ENCODE results near the gene LTB. TPM values are rescaled to one million over a fixed set of nuclear protein-coding genes. Genes with fewer than 3 reads are reported as not detected.

LTB gene
- total and polyA plus RNA-seq, 2 of the 13 experiments (the other 11 are each of a cell fraction or from before 2014, with no cell fraction given): 0.09 to 0.22 TPM

GRCh38 chr6:31620586-31621319 lies 38.5 kb upstream of the LTB start, which contains the start of gene PRRC2A (continued):
- TF ChIP-seq, protein P1, sequence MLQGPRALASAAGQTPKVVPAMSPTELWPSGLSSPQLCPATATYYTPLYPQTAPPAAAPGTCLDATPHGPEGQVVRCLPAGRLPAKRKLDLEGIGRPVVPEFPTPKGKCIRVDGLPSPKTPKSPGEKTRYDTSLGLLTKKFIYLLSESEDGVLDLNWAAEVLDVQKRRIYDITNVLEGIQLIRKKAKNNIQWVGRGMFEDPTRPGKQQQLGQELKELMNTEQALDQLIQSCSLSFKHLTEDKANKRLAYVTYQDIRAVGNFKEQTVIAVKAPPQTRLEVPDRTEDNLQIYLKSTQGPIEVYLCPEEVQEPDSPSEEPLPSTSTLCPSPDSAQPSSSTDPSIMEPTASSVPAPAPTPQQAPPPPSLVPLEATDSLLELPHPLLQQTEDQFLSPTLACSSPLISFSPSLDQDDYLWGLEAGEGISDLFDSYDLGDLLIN (CRISPR knock-in tag; IDR thresholded peaks at IDR 0.05; ENCODE audit: borderline replicate concordance): no peak
- TF ChIP-seq RELA (CRISPR knock-in tag; IDR thresholded peaks at IDR 0.05) (no peak), ZNF256 (CRISPR knock-in tag; conservative IDR thresholded peaks at IDR 0.05) (no peak), ZNF780A (CRISPR knock-in tag; IDR thresholded peaks at IDR 0.05) (no peak), CC2D1A (CRISPR knock-in tag; IDR thresholded peaks at IDR 0.05) (no peak), ZNF614 (CRISPR knock-in tag; IDR thresholded peaks at IDR 0.05; ENCODE audit: borderline replicate concordance) (no peak; the same call in 1 of the 2 replicates), TAF1 (CRISPR knock-in tag; IDR thresholded peaks at IDR 0.05) (peak; percentile 78), ZNF629 (CRISPR knock-in tag; conservative IDR thresholded peaks at IDR 0.05) (no peak), ELF1 (CRISPR knock-in tag; IDR thresholded peaks at IDR 0.05) (no peak), FLYWCH1 (CRISPR knock-in tag; IDR thresholded peaks at IDR 0.05) (no peak), ZMYM2 (CRISPR knock-in tag; IDR thresholded peaks at IDR 0.05) (no peak), ZKSCAN5 (CRISPR knock-in tag; IDR thresholded peaks at IDR 0.05) (0 out of 2 replicates have a peak, but pooled peaks have one; percentile 27), TAF15 (IDR thresholded peaks at IDR 0.05; ENCODE audit: low read depth, low read length, poor library complexity, severe bottlenecking) (no peak), HNRNPL (IDR thresholded peaks at IDR 0.05; ENCODE audit: low read depth, low read length) (peak; percentile 53; the same call in 1 of the 2 replicates), GTF2F1 (IDR thresholded peaks at IDR 0.05; ENCODE audit: low read length) (no peak), ZNF777 (CRISPR knock-in tag; IDR thresholded peaks at IDR 0.05) (peak; percentile 65; the same call in 1 of the 2 replicates), HNRNPLL (IDR thresholded peaks at IDR 0.05; ENCODE audit: low read depth, low read length, poor library complexity, severe bottlenecking) (no peak), NR2C2 (CRISPR knock-in tag; IDR thresholded peaks at IDR 0.05; ENCODE audit: borderline replicate concordance) (no peak), PHB2 (IDR thresholded peaks at IDR 0.05; ENCODE audit: partially characterized antibody) (no peak), TEAD3 (CRISPR knock-in tag; optimal IDR thresholded peaks at IDR 0.05; ENCODE audit: borderline replicate concordance) (no peak), ZBTB1 (CRISPR knock-in tag; IDR thresholded peaks at IDR 0.05; ENCODE audit: borderline replicate concordance) (no peak; the same call in 1 of the 2 replicates)
- TF ChIP-seq, protein P2, sequence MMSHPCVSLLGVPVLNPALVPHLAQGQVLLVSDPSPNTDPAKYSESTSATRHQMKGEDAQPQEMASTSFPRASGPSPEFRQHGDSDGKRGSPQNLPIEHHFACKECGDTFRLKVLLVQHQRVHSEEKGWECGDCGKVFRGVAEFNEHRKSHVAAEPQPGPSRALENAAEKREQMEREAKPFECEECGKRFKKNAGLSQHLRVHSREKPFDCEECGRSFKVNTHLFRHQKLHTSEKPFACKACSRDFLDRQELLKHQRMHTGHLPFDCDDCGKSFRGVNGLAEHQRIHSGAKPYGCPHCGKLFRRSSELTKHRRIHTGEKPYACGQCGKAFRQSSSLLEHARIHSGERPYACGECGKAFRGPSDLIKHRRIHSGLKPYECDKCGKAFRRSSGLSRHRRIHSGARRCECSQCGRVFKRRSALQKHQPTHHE (CRISPR knock-in tag; IDR thresholded peaks at IDR 0.05; ENCODE audit: borderline replicate concordance): no peak
- TF ChIP-seq, protein P3, sequence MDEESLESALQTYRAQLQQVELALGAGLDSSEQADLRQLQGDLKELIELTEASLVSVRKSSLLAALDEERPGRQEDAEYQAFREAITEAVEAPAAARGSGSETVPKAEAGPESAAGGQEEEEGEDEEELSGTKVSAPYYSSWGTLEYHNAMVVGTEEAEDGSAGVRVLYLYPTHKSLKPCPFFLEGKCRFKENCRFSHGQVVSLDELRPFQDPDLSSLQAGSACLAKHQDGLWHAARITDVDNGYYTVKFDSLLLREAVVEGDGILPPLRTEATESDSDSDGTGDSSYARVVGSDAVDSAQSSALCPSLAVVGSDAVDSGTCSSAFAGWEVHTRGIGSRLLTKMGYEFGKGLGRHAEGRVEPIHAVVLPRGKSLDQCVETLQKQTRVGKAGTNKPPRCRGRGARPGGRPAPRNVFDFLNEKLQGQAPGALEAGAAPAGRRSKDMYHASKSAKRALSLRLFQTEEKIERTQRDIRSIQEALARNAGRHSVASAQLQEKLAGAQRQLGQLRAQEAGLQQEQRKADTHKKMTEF (CRISPR knock-in tag; IDR thresholded peaks at IDR 0.05): peak; percentile 93
- TF ChIP-seq, protein P4, sequence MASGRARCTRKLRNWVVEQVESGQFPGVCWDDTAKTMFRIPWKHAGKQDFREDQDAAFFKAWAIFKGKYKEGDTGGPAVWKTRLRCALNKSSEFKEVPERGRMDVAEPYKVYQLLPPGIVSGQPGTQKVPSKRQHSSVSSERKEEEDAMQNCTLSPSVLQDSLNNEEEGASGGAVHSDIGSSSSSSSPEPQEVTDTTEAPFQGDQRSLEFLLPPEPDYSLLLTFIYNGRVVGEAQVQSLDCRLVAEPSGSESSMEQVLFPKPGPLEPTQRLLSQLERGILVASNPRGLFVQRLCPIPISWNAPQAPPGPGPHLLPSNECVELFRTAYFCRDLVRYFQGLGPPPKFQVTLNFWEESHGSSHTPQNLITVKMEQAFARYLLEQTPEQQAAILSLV (CRISPR knock-in tag; IDR thresholded peaks at IDR 0.05; ENCODE audit: borderline replicate concordance): no peak; the same call in 1 of the 2 replicates
- TF ChIP-seq, protein P5, sequence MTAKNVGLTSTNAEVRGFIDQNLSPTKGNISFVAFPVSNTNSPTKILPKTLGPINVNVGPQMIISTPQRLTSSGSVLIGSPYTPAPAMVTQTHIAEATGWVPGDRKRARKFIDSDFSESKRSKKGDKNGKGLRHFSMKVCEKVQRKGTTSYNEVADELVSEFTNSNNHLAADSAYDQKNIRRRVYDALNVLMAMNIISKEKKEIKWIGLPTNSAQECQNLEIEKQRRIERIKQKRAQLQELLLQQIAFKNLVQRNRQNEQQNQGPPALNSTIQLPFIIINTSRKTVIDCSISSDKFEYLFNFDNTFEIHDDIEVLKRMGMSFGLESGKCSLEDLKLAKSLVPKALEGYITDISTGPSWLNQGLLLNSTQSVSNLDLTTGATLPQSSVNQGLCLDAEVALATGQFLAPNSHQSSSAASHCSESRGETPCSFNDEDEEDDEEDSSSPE (CRISPR knock-in tag; IDR thresholded peaks at IDR 0.05): no peak; the same call in 1 of the 2 replicates
